HG02678 (cell line): ENCODE measurements around the gene SIX4.
A peak's percentile ranks its signal among the peaks of the same experiment; 100 is the strongest.
"Not testable (repeated sequence)": the region's sequence is repeated elsewhere in the genome, so short reads cannot be mapped to it uniquely, and the experiment has no call there.

ENCODE experiments used
- ATAC-seq: cut with Tn5 transposase; IDR thresholded peaks from one replicate; pipeline ENCODE4 v1.9.1; 2021; ENCODE audit warnings: mild to moderate bottlenecking, moderate library complexity; ENCODE audit not compliant: unreplicated experiment

SIX4 gene

GRCh38 chr14:60723907-60724618 lies at the start of gene SIX4:
SIX4 (minus strand) TSS chr14:60724351; CDS start chr14:60724074, 277 bp downstream.
- ATAC-seq, result peak; percentile 67

DNA sequence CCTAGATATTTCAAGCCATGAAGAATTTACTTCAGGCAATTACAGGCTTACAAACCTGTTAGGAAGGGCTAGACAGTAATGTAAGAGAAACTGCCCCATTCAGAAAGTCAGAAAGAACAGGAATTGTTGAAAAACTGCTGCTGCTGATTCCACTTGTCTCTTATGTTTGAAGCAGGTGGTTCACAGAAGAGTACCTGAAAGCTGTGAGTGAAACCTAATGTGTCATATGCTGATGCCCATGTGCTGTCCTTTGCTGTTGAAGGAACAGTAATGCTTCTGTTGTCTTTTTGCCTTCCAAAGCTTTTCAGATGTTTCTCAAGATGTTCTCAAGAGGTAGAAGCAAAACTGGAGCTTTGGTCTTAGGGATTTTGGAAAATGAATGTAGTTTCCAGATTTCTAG lies 49.4 kb upstream of the SIX4 start:
- ATAC-seq, result peak; percentile 66

DNA sequence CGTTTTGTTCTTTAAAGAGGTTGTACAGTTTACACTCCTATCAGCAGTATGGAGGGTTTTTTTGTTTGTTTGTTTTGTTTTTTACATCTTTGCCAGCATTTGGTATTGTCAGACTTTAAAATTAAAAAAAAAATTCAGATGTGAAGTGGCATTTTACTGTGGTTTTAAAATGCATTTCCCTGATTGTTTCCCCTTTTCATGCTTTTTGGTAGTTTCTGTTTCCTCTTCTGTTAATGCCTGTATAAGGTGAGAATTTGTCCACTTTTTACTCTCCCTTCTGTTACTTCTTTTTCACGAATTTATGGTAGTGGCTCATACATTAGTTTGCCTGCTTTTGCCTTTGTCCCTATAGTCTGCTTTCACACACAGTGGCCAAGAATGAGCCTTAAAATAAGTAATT lies 47.0 kb upstream of the SIX4 start:
- no peak for ATAC-seq

DNA sequence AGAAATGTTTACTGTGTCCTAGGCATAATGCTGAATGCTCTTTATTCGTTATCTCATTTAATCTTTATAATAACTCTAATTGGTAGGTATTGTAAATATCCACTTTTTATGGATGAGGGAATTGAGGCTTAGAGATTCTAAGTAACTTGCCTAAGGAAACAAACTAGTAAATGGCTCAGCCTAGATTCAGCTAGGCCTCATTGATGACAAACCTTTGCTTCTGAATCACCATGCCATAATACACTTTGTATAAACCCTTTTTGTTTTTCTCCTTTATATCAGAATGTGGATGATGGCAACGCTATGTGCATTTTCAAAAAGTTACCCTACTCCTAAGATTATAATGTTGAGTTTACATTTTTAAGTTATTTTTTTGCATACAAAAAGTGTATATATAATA lies 44.5 kb upstream of the SIX4 start:
- ATAC-seq, result no peak

DNA sequence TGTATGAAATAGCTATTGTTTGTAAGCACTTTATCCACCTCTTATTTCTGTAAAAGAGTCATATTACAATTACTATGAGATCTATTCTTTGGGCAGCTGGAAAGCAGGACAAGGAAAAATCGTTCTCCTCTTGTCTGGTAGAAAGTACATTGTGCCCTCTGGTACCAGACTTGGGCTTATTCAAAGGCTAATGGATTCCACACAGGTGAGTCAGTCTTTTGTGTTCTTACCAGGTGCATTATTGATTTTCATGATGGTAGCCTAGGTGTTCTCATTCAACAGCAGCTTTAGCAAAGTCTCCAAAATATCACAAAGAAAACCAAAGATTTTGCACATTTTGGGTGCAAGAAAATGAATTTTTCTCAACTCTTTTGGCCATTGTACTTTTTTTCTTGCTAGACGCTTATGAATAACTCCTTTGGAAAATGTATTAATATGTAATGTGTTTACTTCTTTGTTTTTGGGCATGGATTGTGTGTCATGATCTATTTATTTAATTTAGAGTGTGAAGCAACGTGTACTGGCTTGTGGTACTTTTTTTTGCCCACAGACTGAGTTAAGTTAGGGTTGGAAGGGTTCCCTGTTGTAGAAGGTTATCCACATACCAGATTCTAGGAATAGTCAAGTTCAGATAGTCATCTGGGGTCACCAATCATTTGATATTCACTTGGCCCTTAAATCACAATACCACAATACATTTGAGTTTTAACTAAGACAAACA lies 36.7 kb upstream of the SIX4 start:
- ATAC-seq, result no peak

DNA sequence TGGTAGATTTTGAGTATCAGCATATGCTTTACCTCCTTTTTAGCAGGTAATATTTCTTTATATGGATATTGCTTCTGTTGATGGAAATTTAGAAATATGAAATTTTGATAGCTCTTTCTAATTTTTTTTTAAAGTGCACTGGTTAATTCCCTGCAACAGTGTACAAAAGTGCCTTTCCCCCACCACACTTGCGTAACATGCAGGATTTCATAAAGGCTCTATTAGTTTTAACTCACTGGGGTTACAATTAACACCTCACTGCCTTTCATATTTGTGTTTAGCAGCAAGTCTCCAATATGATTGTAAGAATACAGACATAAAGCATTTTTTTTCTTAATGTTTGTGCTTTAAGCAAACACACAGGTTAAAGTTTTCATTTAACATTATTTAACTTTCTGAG lies 36.1 kb upstream of the SIX4 start:
- no peak for ATAC-seq

DNA sequence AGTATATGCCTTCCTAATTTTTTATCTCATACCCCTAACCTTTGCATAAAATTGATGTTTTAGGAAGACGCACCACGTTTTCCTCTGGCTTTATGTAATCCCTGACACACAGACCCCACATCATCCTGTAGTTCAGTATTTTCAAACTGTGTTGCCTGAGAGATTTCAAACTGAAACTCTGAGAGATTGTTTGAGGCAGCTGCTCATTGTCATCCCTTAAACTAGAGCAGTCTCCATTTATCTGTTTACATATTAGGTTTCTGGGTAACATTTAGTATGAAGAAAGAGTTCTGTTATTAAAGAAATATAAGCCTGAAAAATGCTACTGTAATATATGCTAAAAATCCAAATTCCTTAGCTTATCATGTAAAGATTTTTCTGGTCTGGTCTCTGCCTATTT lies 34.7 kb upstream of the SIX4 start:
- ATAC-seq, result peak; percentile 51

GRCh38 chr14:60757567-60758002 lies 33.4 kb upstream of the SIX4 start:
- no peak for ATAC-seq

GRCh38 chr14:60756847-60757246 lies 32.7 kb upstream of the SIX4 start:
- no peak for ATAC-seq

DNA sequence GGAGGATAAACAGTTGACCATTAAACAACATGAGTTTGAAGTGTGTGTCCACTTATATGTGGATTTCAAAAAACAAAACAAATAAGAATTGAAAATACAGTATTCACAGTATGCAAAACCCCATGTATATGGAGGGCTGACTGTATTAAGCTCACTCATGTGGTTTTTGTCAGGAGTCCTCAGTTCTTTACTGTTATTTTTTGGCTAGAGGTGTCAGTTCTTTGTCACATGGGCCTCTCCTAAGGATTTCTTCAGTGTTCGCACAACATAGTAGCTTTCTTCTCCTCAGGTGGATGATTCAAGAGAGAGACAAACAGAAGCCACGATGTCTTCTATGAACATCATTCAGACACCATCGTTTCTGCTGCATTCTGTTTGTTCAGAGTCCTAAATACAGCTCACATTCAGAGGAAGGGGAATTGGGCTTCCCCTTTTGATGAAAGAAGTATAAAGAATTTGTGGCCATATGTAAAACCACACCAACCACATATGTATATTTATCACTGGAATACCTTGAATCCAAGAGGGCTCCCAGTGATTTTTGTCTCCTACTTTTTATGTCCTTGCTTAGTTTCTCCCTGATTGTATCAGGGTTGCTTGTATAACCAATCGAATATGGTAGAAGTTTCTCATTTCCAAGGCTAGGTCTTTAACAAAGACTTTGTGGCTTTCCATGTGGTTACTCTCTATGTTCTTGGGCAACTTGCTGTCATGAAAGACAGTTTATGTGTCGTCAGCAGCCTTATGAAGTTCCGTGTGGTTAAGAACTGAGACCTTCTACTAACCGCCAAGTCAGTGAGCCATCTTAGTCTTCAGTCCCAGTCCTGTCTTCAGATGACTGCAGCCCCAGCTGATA lies 29.3 kb upstream of the SIX4 start:
- ATAC-seq, result peak; percentile 99

- no peak for ATAC-seq
Measured at GRCh38 chr14:60744566-60744965, 20.4 kb upstream of the SIX4 start.

GRCh38 chr14:60738843-60739508 lies 14.8 kb upstream of the SIX4 start:
- no peak for ATAC-seq

DNA sequence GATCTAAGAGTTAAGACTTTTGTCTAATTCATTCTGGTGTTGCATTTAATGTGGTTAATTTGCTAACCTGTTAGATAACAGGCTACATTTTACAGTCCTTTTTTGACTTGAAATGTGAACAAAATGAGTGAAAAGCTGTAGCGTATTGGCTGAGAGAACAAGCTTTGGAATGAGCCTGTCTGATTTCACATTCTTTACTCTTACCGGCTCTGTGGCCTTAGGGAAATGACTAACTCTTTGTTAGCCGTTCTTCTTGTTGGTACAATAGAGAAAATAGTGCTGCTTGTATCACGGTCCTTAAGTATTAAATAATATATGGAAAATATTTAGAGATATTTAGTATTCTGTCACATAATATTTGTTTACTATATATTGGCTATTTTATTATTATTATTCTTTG lies 12.3 kb upstream of the SIX4 start:
- ATAC-seq, result no peak

DNA sequence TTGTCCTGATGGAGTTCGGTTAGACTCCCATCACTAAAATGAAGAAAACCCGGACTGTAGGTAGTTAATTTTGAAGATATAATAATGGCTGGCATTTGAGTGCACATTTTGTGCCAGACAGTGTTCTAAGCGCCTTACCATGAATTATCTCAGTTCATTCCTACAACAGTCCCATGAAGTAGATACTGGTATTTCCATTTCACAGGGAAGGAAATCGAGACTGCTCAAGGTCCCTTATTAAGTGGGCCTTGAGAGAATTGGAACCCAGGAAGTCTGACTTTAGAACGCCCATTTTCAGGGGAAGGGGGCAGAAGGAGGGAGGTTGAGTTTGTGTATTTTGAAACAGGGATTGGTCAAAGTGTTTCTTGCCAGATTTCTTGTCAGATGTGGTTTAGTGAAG lies 11.3 kb upstream of the SIX4 start:
- ATAC-seq, result no peak

DNA sequence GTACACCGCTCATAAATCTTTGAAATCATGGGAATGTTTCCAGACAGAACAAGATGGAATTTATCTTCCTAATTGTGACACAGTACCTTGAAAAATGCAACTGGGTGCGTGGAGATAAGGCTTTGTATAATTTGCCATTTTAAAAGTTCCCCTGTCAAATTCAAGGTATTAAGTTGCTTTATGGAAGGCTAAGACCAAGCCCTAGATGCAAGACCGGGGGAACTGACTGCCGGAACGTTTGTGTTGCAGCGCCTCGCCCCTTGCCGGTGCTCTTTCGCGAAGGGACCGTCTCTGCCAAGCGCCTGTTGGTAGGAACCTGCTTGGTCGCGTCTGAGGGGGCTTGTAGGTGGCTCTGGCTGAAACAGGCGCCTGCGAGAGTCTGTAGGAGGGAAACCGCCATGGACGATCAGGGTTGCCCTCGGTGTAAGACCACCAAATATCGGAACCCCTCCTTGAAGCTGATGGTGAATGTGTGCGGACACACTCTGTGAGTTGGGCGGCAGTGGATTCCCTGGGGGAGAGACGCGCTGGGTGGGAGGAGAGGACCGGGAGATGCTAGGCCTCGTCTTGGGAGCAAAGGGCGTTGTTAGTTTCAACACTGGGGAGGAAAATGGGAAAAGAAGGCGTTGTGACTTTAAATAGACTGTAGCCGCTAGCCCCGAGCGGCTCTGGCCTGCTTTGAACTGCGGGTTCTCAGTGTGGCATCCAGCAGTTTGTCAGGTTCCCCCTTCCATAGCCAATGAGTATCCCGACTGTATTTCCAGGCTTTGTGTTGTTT lies 10.5 kb upstream of the SIX4 start, which contains the start of gene MNAT1:
Gene MNAT1, plus strand, starts transcription at position 297 of the 778 bp plus-strand sequence. Its CDS starts 102 bp downstream, at position 399.
- peak; percentile 96 for ATAC-seq

DNA sequence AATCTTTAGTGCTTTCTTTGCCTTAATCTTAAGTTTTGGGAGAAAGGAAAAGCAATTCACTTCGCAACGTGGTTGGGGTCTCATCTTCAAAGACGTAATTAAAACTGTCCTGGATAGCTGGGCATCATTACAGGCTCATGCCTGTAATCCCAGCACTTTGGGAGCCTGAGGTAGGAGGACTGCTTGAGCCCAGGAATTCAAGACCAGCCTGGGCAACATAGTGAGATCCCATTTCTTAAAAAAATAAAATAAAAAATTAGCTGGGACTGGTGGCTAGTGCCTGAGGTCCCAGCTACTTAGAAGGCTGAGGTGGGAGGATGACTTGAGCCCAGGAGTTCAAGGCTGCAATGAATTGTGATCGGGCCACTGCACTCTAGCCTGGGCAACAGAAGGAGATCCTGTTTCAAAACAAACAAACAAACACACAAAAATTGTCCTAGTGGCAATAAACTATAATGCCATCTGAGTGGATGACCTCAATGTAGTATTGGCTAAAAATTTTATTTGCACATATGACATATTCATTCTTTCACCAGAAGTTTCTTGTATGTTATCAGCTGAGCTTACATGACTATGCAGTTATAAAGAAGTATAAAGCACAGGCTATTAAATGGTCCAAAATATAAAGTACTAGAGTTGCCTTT lies 8.8 kb upstream of the SIX4 start:
- ATAC-seq, result no peak

GRCh38 chr14:60731291-60731690 lies 7.1 kb upstream of the SIX4 start:
- ATAC-seq, result not testable (repeated sequence)

DNA sequence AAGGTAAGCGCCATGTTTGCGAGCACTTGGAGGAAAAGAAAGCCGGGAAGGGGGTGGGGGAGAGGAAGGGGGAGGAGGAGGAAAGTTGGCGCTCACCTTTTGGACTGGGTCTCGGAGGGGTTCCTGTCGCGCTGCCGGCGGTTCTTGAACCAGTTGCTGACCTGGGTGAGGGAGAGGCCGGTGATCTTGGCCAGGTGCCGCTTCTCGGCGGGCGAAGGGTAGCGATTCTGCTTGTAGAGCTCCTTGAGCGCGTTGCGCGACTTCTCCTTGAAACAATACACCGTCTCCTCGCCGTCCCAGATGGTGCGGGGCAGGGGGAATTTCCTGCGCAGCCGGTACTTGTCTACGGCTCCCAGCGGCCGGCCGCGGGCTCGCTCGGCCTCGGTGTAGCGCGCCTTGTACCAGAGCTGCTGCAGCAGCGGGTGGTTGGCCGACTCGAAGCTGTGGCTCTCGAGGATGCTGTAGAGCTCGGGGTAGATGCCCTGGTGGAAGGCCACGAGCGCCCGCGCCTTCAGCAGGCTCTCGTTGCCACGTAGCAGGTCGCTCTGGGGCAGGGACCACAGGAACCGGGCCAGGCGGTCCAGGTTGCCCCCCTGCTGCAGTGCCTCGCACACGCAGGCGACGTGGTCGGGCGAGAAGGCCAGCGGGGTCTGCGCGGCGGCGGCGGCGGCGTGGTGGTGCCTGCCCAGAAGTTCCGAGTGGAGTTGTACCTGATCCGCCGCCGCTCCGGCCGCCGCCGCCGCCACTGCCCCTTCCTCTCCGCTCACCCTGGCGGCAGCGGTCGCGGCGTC lies 840 bp downstream of the SIX4 start:
- ATAC-seq, result no peak
